ENCODE results near the gene CLEC7A.

Gene CLEC7A

GRCh38 chr12:10171973-10172728 lies 42.2 kb upstream of the CLEC7A start, which contains the start of gene OLR1:
Gene OLR1, minus strand, starts transcription at chr12:10172132. Its CDS starts 55 bp downstream, at chr12:10172077.
- ChIA-PET POLR2A (interaction anchor here (0.7 to 1.2 kb wide), 2 partner anchors 12 to 20 kb away, joined by 3 to 4 read pairs; no protein-coding TSS in a partner anchor), CTCF (interaction anchor here (1.1 to 2.3 kb wide), 4 partner anchors 12 to 19 kb away, joined by 3 to 16 read pairs (median 6); no protein-coding TSS in a partner anchor)
- no peak for DNase-seq (ENCODE audit: low read depth, low spot score)
- no peak for TF ChIP-seq CTCF (IDR thresholded peaks at IDR 0.05; ENCODE audit: insufficient read depth, low read length, missing control alignments)
- no peak within 1 kb of the TSS for H3K4me3 ChIP-seq (ENCODE audit: low read depth, low read length)

- no peak for TF ChIP-seq CTCF (IDR thresholded peaks at IDR 0.05; ENCODE audit: insufficient read depth, low read length, missing control alignments)
- CTCF ChIA-PET: interaction anchor here (1.3 to 3.4 kb wide), 3 partner anchors 17 to 33 kb away, joined by 3 to 13 read pairs (median 6); no protein-coding TSS in a partner anchor
- H3K4me3 ChIP-seq (ENCODE audit: low read depth, low read length): no peak overlapping the region
- POLR2A ChIA-PET: no interaction called here
- no peak for DNase-seq (ENCODE audit: low read depth, low spot score)
These were observed 40.2 kb upstream of the CLEC7A start for GRCh38 chr12:10170216-10170615.

- ChIA-PET POLR2A (no interaction called here), CTCF (interaction anchor here (1.1 to 3.4 kb wide), 4 partner anchors 9 to 67 kb away, joined by 4 to 13 read pairs (median 6); no protein-coding TSS in a partner anchor)
- H3K4me3 ChIP-seq (ENCODE audit: low read depth, low read length): no peak overlapping the region
- no peak for TF ChIP-seq CTCF (IDR thresholded peaks at IDR 0.05; ENCODE audit: insufficient read depth, low read length, missing control alignments)
- DNase-seq (ENCODE audit: low read depth, low spot score): no peak
These were observed 39.1 kb upstream of the CLEC7A start for GRCh38 chr12:10169104-10169503.

- ChIA-PET POLR2A (no interaction called here), CTCF (interaction anchor here (0.8 to 3.4 kb wide), 3 partner anchors 13 to 23 kb away, joined by 3 to 13 read pairs (median 9); no protein-coding TSS in a partner anchor)
- DNase-seq (ENCODE audit: low read depth, low spot score): no peak
- no peak overlapping the region for H3K4me3 ChIP-seq (ENCODE audit: low read depth, low read length)
- TF ChIP-seq CTCF (IDR thresholded peaks at IDR 0.05; ENCODE audit: insufficient read depth, low read length, missing control alignments): no peak
These were observed 37.6 kb upstream of the CLEC7A start for GRCh38 chr12:10167599-10167998.

- no peak overlapping the region for H3K4me3 ChIP-seq (ENCODE audit: low read depth, low read length)
- CTCF ChIA-PET: no interaction called here
- TF ChIP-seq CTCF (IDR thresholded peaks at IDR 0.05; ENCODE audit: insufficient read depth, low read length, missing control alignments): no peak
- no peak for DNase-seq (ENCODE audit: low read depth, low spot score)
- POLR2A ChIA-PET: interaction anchor here (0.6 kb wide), 1 partner anchor 200 kb away, joined by 3 read pairs; no protein-coding TSS in a partner anchor
These were observed 35.4 kb upstream of the CLEC7A start for GRCh38 chr12:10165421-10165820.

GRCh38 chr12:10163084-10163483 lies 33.1 kb upstream of the CLEC7A start:
- TF ChIP-seq CTCF (IDR thresholded peaks at IDR 0.05; ENCODE audit: insufficient read depth, low read length, missing control alignments): no peak
- ChIA-PET CTCF (interaction anchor here (2.9 kb wide), 1 partner anchor 11 kb away, joined by 15 read pairs; no protein-coding TSS in a partner anchor), POLR2A (no interaction called here)
- DNase-seq (ENCODE audit: low read depth, low spot score): no peak
- no peak overlapping the region for H3K4me3 ChIP-seq (ENCODE audit: low read depth, low read length)
